Stimulated activated CD4-positive, alpha-beta T cell treated with anti-CD3 and anti-CD28 coated beads, TNF-alpha, amount 100 ng/mL, for 24 hours (primary cell): ENCODE data around the gene DENND6B.

ENCODE experiments used
- DNase-seq, 3 experiments: peaks; one replicate each; pipeline ENCODE4 v3.0.0-alpha.2; 2020; ENCODE audit warnings: low read depth in 3 of 3

Gene DENND6B

DNA sequence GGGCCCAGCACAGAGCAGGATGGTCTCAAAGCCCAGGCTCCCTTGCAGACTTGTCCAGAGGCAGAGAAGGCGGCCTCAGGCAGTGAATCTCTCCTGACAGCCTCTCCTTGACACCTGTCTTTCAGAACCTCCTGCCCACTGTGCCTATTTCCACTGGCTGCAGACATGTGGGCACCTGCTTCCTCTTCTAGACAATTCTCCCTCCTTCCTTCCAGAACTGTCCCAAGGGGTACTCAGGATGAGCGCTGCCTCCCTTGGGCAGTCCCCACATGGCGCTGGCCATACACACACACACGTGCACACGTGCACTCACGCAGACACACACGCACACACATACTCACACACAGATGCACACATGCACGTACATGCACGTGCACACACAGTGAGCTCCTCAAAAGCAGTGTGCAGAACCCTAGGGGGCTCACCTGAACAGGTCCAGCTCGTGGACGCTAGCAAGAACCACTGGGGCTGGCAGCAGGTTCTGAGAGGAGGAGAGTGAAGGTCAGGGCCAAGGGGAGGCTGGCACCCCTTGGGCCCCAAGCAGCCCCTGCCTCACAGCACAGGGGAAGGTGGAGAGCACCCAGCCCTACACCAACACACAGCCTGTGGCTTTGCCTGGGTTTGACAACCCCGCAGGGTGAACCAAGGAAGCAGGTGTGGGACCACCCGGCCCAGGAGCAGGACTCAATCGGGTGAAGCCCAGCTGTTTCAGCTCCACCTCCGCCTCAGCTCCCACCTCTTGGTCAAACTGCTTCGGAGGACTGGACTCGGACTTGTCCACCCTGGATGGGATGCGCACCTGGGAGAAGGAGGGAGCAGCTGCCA lies 11.3 kb downstream of the DENND6B start:
- no peak for DNase-seq

DNA sequence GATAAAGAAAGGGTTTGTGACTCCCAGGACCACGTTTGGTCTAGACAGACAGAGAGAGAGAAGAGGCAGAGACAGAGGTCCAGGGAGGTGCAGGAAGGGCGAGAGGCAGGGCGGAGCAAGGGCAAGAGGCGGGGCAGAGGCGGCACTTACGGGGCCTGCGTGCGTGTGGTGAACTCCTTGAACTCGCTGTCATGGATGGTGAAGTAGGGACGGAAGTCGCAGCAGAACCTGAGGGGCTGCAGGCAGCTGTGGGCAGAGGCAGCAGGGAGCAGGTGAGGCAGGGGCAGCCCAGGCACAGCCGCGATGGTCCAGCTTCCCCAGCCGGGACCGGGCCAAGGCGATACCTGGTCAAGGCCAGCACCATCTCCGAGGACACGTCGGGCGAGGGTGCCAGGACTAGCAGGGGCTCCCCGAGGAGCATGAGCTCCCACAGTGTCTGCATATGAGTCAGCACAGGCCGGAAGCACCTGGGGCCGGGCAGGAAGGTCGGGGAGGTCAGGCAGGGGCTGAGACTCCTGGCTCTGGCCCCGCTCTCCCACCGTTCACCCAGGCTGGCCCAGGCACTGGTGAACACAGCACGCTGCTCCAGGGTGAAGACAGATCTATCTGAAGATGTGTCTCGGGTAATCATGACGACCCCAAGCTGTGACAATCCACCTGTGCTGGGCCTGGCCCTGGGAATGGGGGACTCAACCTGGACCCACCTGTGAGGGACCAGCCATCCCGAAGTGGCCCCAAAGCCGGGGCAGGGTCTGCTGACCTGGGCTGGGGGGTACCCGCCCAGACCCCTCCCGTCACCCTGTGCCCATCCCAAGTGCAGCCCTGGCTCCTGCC lies 12.1 kb downstream of the DENND6B start:
- peak; percentile 38 to 81 (median 41) for DNase-seq

DNA sequence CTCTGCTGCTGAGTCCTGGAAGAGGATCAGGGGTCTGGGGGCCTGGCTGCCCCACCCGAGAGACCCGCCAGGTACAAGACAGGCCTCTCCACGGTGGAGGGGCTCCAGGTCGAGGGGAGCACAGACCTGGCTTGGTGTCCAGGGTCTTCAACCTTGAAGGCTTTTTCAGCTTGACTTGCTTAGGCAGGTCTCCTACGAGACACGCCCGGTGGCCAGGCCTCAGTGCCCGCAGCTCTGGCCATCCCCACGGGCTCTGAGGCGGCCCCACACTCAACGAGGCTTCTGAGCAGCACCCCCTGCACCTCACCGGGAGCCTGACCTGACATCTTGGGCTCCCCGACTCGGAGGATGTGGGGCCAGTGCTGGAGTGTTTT lies 12.7 kb downstream of the DENND6B start:
- DNase-seq = no peak

DNA sequence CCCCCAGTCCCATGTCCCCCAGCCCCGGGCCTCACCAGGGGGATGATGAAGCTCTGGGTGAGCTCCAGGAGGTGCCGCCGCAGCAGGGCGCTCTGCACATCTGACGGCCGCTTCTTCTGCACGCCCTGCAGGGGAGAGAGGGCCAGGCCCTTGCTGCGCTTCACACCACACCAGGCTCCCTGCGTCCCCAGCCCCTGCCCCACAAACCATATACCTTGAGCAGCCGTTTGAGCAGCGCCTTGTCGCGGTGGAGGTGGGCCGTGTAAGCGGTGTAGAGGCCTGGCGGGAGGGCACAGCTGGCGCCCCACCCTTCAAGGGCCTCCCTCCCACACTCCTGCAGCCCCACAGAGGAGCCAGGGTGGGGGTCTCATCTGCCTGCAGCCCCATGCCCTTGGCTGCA lies 13.2 kb downstream of the DENND6B start:
- DNase-seq = no peak

DNA sequence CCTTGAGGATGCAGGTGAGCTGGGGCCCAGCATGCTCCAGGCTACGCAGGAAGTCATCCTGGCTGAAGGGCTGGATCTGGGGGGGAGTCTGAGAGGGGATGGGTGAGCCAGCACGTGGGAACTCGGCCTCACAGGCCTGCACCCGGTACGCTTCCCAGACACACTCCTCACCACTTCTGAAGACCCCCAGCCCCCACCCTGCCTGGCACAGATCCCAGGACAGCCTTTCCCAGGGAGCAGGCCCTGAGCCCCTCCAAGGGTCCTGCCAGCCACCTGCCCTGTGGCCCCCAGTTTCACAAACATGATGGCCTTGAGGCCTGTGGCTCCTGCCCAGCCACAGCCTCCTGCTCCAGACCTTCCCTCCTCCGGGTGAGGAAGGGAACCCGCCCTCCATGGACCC lies 13.8 kb downstream of the DENND6B start:
- DNase-seq = no peak

DNA sequence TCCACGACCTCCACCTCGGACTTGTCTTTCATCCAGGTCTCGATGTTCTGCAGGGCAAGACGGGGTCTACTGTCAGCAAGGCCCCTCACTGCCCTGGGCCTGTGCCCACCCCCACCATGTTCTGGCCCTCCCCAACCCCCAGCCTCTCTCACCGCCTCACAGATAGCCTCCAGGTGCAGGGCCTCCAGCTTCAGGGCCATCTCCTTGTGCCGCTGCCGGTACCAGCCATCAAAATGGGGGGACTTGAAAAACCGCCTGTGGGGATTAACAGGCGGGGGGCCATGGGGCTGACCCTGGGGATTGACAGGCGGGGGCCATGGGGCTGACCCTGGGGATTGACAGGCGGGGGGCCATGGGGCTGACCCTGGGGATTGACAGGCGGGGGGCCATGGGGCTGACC lies 14.4 kb downstream of the DENND6B start:
- DNase-seq = no peak

DNA sequence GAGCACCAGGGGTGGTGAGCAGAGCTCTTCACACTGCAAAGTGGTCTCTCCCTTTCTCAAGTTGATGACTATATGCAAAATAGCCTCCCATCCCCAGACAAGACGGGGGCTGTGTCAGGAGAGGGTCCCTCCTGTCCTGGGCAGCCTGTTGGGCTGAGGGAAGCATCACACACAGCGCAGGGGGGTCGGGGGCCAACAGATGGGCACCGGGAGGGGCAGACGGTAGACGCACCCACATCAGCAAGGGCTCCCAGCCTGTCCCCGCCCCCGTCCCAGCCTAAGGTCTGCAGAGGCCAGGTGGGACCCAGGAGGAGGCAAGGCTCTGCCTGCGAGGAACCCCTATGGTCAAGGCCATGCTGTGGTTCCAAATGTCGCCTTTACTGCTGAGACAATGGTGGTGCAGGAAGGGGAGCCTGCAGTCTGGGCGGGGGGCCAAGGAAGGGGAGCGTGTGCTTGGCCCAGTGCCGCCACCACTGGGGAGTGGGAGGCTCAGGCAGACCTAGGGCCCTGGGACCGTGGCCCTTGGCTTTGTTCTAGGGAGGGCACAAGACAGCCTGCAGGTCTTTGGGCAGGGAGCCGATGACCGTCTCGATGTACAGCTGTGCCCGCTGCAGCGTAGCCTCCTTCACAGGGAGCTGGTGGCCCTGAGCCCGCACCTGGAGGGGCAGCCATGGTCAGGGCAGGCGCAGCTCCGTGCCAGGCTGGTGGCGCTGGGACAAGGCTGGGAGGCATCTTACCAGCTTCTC lies 15.0 kb downstream of the DENND6B start:
- DNase-seq = no peak

DNA sequence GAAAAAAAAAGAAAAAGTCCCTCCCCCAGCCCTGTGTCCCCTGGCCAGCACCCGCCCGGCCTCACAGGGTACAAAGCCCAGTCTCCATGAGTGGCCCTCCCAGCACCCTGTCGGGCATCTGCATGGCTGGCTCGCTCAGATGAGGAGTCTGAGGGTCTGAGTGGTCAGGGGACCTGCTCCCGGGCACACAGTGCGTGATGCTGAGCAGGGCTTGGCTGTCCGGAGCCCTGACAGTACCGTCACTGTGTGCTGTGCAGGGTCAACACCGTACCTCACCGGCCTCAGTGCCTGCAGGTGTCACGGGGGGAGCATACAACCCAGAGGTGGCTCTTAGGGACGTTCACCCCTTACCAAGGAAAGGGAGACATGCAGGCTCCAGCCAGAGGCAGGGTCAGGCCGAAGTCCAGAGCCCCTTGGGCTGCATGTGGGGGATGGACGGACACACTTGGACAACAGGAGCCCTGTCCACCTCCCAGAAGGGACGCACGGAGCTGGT lies 15.8 kb downstream of the DENND6B start:
- no peak for DNase-seq

DNA sequence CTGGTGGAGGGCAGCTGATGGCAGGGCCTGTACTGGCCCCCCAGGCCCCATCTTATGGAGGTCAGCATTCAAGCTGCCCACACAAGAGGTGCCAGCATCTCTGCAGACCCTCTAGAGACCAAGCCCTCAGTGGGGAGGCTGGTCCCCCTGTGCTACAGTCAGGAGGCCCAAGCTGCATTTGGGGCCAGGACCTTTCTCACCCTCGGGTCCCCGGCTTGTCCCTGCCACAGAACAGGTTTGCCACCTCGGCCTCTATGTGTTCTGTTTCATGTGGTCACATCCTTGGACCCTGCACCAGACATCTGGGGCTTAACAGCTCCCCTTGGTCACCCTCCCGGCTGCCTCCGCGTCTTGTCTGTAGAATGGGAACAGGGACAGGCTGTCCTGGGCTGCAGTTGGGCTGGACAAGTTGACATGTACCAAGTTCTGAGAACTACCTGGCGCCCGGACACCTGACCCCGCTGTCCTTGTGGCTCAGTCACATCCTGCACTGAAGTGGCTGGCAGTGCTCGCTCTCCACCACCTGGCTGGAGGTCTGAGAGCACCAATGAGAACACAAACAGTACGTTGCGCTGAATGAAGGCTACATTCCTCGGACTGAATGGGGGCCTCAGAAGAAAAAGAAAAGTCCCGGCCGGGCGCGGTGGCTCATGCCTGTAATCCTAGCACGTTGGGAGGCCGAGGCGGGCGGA lies 16.6 kb downstream of the DENND6B start:
- no peak for DNase-seq

DNA sequence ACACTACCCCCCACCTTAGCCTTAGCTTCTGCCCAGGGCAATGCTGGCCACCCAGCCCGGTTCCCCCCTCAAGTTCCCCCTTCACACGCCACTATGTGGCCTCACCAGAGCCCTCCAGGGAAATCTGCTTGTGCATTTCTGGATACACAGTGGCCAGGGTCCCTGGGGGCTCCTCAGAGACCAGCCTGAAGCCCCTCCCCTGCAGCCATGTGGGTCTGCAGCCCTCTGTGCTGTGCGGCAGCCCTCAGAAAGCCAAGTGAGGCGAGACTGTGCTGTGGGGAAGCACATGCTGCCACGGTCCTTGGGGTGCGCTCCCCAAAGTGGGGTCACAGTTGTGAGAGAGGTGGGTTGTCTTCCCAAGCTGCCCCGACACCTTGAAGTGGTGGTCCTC lies 17.2 kb downstream of the DENND6B start:
- no peak for DNase-seq

DNA sequence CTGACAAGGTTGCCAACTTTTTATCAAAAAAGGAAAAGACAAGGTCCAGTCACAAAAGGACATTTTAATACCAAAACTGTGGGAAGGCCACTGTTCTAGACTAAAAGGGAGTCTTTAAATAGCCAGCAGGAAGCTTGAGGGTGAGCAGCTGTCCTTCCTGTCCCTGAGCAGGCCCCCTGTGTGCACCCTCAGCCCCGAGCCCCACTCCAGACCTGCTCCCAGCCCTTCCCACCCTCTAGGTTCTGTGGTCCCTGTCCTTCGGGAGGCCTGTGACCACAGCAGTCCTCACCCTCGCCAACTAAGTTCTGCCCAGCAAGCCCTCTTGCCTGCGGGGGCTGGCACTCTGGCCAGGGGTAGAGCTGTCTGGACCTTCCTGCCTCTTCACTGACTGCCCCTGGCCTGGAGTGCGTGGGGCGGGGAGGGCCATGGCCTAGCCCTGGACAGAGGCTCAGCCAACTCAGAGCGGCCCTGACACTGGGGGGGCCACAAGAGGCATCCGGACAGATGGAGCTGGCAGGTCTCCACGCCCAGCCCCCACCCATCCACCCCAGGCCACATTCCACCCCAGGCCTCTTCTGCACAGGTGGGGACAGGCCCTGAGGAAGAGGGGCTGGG lies 17.7 kb downstream of the DENND6B start:
- DNase-seq = no peak

DNA sequence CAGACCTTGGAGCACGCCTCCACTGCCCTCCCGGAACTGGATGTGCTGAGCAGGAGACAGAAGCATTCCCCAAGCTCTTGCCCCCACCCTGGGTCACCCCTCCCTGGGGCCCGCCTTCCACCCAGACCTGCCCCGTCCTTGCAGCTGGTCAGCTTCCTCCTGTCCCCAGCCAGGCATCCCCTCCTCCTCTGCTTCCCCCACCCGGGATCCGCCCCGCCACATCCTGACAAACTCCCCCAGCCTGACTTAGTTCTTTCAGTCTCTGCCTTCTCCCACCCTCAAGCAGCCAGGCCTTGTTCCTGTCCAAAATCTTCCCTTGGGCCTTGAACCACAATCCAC lies 18.2 kb downstream of the DENND6B start:
- no peak for DNase-seq

DNA sequence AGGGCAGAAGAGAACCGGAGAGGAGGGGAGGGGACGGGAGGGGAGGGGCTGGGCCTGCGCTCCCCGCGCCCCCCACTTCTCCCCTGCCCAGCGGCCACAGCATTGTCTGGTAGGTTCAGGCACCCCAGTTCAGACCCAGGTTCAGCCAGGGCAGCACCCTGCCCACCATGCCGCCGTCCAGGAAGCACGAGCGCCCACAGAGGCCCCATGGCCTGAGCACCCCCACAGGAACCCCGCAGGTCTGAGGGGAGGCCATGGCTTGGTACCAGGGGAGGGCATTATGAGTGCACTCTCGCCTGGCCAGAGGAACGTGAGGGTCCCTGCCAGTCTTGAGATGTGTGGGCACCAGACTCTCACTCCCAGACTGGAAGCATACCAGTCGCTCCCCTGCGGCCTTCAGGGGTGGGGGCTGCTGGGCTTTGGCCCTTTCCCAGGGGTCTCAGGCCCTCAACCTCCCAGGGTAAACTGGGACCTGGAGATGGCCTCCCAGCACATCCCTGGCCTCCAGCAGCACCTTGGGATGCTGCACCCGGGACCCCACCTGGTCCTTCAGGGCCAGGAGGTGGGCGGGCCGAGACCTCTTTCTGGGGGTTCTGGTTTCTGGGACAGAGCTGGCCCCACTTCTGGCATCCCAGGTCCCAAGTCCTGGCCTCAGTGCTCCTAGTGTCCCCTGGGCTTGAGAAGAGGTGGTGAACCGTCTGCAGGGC lies 18.8 kb downstream of the DENND6B start:
- no peak for DNase-seq

DNA sequence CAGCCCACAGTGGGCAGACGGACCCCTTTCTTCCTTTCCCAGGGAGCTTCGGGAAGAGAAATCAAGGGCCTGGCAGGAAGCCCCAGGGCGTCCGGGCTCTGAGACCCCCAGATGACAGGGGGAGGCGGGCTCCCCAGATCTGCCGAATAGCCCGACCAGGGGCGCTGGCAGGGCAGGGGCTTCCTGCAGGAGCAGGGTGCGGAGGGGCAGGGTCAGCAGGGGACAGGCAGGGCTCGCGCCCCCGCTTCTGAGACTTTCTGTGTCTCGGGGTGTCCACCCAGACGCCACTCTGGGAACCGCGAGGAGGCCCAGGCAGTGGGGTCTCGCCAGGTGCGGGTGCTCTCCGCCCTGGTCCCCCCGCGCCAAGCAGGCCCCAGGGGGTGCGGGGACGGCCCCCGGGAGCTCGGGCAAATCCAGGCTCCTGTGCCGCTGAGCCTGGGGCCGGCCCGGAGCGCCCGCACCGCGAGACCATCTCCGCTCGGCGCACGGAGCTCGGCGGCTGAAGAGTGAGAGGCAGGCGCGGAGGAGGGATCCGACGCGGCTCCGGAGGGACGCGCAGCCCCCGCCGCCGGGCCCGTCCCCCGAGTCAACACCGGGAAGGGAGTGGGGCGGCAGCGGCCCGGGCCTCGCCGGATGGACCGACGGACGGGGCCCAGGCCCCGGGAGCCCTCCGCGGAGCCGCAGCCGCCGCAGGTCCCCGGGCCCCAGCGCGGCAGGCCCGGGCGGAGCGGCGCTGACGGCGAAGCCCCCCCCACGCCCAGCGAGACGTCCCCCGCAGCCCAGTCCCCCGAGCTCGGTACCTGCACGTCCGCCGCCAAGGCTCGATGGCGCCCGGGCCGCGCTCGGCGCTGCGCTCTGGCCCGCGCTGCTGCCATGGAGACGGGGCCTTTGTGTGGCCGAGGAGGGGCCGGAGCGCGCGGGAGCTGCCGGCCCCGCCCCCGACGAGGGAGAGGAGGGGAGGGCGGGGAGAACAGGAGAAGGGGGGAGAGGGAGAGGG lies 19.8 kb downstream of the DENND6B start, which contains the start of gene PLXNB2:
Gene PLXNB2 (minus strand): TSS at position 894 of the 997 bp plus-strand sequence. CDS start 17,062 bp downstream, outside the sequence.
- peak in 1 of 3 experiments; percentile 32 for DNase-seq

DNA sequence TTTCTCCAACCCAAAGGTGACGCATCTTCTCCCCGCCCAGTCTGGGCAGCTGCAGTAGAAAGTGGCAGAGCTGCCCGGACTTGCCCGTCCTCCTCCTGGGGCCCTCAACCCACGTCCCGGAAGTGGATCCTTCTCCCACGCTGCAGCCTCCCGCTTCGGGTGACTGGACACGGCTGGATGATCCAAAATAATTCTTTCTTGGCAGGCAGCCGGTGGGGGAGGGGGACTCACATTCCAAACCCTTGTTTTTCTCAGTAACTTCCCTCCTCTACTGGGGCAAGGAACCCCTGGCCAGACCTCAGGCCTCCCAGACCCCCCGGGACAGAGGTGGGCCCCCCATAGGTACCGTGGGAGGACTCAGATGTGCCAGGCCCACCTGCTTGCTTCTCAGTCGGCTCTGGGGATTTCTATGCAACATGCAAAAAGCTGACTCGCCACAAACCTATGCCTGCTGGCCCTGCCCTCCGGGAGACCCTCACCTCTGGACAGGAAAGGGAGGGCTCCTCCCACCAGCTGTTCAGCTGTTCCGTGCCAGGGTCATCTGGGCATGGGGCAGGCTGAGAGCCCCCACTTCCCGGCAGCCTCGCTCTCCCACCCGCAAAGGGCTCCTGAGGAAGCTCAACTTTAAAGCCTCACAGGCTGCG lies 20.8 kb downstream of the DENND6B start:
- DNase-seq = no peak

DNA sequence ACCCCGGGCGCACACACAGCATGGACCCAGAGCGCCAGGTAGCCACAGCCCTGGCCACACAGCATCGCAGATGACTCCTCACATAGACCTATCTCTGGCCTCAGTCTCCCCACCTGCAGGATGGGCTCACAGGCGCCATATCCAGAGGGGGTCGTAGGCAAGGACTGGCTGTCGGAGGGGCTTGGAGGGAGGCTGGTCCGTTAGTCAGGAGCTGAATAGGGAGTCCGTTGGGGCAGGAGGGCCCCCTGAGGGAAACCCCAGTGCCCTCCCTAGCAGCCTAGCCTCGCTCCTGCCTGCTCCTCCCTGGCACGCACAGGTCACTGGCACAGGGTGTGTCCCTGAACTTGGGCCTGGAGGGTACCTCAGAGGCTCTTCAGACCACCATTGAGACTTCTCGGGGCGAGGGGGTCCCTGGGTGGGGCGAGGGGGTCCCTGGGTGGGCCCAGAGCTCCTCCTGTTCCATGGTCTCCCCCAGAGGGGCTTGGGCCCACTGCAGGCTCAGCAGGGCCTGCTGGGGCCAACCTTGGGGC lies 21.4 kb downstream of the DENND6B start:
- DNase-seq = no peak

DNA sequence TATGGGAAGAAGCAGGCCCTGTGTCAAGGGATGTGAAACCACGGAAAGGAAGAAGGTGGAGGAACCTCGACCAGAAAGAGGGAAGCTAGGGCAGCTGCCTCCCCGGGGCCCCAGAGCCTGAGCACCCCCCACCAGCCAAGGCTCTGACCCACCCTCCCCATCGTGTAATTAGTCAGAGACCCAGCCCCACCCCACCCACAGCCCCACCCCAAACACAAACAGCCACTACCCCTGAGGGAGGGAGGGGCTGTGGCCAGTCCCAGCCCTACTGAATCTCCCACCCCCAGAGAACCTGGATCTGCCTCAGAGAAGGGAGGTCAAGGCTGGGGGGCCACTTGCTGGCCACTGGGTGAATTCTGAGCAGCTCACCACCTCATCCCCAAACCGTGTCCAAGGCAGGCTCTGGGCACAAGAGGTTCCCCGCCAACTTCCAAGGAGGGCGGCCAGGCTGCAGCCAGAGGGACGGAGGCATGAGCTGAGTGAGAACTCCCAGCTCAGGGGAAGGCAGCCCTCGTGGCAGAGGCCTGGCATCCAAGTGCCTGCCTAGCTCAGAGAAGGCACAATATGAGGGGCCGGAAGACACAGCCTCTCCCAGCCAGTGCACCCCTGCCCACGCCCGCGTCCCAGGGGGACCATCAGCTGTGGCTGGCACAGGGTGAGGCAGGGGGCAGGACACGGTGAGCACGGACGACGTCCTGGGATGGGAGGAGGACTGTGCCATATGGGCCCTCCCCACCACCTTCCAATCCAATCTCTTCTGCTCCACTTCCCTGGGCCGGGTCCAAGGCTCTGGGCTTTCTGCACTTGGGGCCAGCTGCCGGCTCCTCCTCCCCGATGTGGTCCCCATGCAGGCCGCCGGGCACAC lies 22.1 kb downstream of the DENND6B start:
- no peak for DNase-seq
